Stomach (tissue), 9 donors: ENCODE data around the gene C1orf216. TPM values are rescaled to one million over a fixed set of nuclear protein-coding genes. Genes with fewer than 3 reads are reported as not detected.

ENCODE experiments used
- DNase-seq, 2 donors: peaks; one replicate each; pipeline versions ENCODE4 v3.0.0 to v3.0.0-alpha.2; 2013 to 2019
- H3K27ac ChIP-seq, 5 donors: fragments of 200-600 bp in 4 of 5; sonication (generic) in 4 of 5; one replicate each; pipeline ENCODE4 v1.5.1; 2013 to 2019; ENCODE audit warnings: mild to moderate bottlenecking in 1 of 5, moderate library complexity in 1 of 5
- H3K27me3 ChIP-seq, 3 donors: fragments of 200-600 bp; sonication (generic); one replicate each; pipeline ENCODE4 v1.5.1; 2017 to 2019; ENCODE audit warnings: mixed run types in 1 of 3
- H3K36me3 ChIP-seq, 4 donors: fragments of 200-600 bp; sonication (generic); 1 replicate in 3 of 4; 2 replicates in 1 of 4; pipeline ENCODE4 v1.5.1; 2016 to 2019
- H3K4me1 ChIP-seq, 4 donors: fragments of 200-600 bp; sonication (generic); one replicate each; pipeline ENCODE4 v1.5.1; 2016 to 2019
- H3K4me3 ChIP-seq, 4 donors: fragments of 200-600 bp; sonication (generic) in 3 of 4; one replicate each; pipeline ENCODE4 v1.5.1; 2016 to 2019; ENCODE audit warnings: mild to moderate bottlenecking in 1 of 4
- H3K9me3 ChIP-seq, 4 donors: fragments of 200-600 bp; sonication (generic); one replicate each; pipeline ENCODE4 v1.5.1; 2016 to 2019
- EP300 ChIP-seq: sonication (generic); formaldehyde crosslinking; IDR thresholded peaks from one replicate; pipeline ENCODE4 v1.6.1; 2017; ENCODE audit warnings: antibody characterized with exemption
- POLR2A ChIP-seq, 4 donors: fragments of 450-650 bp; IDR thresholded peaks; one replicate each; pipeline ENCODE4 v1.6.1; 2016; ENCODE audit warnings: antibody characterized with exemption in 4 of 4, control low read depth in 2 of 4, mild to moderate bottlenecking in 1 of 4, moderate library complexity in 1 of 4
- POLR2AphosphoS5 ChIP-seq, 3 donors: sonication (generic); formaldehyde crosslinking; IDR thresholded peaks; one replicate each; pipeline ENCODE4 v1.6.1; 2016; ENCODE audit warnings: antibody characterized with exemption in 3 of 3
- WGBS, 5 donors: extraction: QIAGEN DNeasy Blood & Tissue Kit in 3 of 5; methylation state at CpG; one replicate each; pipeline versions ENCODE4 v1.1.5 to v1.1.7; 2013 to 2018; 5-methylcytosine and 5-hydroxymethylcytosine counted together
- intact Hi-C: fragments of 100-400 bp; cut with DNase I; formaldehyde crosslinking; loops from one replicate; pipeline ENCODE4 v1.15.1; 2023; ENCODE audit warnings: low total_unique reads
- polyA plus RNA-seq, 3 donors: library from polyadenylated mRNA; stranded (reverse); fragments of 200-250 nt; gene quantifications; one replicate each; pipeline ENCODE4 v1.2.3, GENCODE V29; 2013
- total RNA-seq, 5 donors: library from RNA; depleted of rRNA; stranded (reverse); fragments of >200 nt; gene quantifications; one replicate each; pipeline versions ENCODE4 v1.1.0 to v1.2.3, GENCODE V29; 2014 to 2016
- TF ChIP-seq, protein P1 (sequence below), 7 experiments: fragments of 450-650 bp in 4 of 7; fragments of 200-600 bp in 3 of 7; sonication (generic) in 3 of 7; IDR thresholded peaks; one replicate each; pipeline ENCODE4 v1.5.1; 2016 to 2019; ENCODE audit warnings: antibody characterized with exemption in 7 of 7, control low read depth in 2 of 7, mild to moderate bottlenecking in 1 of 7
- donor health status: healthy with polysubstance abuse.
- donor health status: Bipolar disorder and iron deficiency.
- donor health status: healthy.

The C1orf216 gene
- total and polyA plus RNA-seq, 8 donors: 1.4 to 40.8 (median 5.4) TPM

- DNase-seq: no peak
- Histone ChIP-seq H3K9me3 (no peaks in the 10 kb centered on the region), H3K27me3 (peaks cover 0 to 52% (median 7%) of the 10 kb centered on the region in 3 donors), H3K27ac (no peak overlapping the region), H3K4me3 (no peak overlapping the region), H3K36me3 (no peaks in the 10 kb centered on the region), H3K4me1 (no peaks in the 10 kb centered on the region)
- no peak for TF ChIP-seq EP300
- no peak for TF ChIP-seq POLR2A (IDR thresholded peaks at IDR 0.05)
- TF ChIP-seq POLR2AphosphoS5 (IDR thresholded peaks at IDR 0.05): no peak
- TF ChIP-seq, protein P1, sequence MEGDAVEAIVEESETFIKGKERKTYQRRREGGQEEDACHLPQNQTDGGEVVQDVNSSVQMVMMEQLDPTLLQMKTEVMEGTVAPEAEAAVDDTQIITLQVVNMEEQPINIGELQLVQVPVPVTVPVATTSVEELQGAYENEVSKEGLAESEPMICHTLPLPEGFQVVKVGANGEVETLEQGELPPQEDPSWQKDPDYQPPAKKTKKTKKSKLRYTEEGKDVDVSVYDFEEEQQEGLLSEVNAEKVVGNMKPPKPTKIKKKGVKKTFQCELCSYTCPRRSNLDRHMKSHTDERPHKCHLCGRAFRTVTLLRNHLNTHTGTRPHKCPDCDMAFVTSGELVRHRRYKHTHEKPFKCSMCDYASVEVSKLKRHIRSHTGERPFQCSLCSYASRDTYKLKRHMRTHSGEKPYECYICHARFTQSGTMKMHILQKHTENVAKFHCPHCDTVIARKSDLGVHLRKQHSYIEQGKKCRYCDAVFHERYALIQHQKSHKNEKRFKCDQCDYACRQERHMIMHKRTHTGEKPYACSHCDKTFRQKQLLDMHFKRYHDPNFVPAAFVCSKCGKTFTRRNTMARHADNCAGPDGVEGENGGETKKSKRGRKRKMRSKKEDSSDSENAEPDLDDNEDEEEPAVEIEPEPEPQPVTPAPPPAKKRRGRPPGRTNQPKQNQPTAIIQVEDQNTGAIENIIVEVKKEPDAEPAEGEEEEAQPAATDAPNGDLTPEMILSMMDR (IDR thresholded peaks at IDR 0.05): no peak
- WGBS, 5 donors: 84 to 91% (median 87%) methylated on average over 5 of the region's 5 CpGs
- intact Hi-C loops: no loop called here
Observed at GRCh38 chr1:35688161-35688560, 30.5 kb downstream of the C1orf216 start.

DNA sequence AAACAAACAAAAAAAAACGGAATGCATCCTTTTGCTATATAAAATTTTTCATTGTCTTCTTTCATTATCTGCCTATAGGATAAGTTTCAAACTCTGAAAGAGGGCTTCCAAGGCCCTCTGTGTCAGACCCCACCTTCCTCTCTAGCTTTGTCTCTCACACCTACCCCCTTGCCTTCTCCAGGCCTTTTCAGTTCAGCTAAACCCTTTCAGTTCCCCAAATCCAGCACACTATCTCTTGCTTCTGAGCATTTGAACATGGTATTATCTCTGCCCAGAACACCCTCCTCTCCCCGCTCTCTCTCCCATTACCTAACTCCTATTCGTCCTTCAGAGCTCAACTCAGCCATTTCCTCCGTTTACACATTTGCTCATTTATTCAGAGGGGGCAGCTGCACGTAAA, 35.7 kb downstream of the C1orf216 start:
- Histone ChIP-seq H3K4me3 (no peak overlapping the region), H3K27me3 (peaks cover 0 to 36% (median under 1%) of the 10 kb centered on the region in 3 donors), H3K9me3 (no peaks in the 10 kb centered on the region), H3K36me3 (no peaks in the 10 kb centered on the region), H3K4me1 (no peaks in the 10 kb centered on the region), H3K27ac (no peak overlapping the region)
- WGBS, 5 donors: 49 to 56% (median 50%) methylated on average over 5 of the region's 5 CpGs
- intact Hi-C loops: no loop called here
- TF ChIP-seq POLR2AphosphoS5 (IDR thresholded peaks at IDR 0.05) (no peak), POLR2A (IDR thresholded peaks at IDR 0.05) (no peak), EP300 (no peak)
- TF ChIP-seq, protein P1 (IDR thresholded peaks at IDR 0.05): no peak
- no peak for DNase-seq

GRCh38 chr1:35680271-35680670, 38.4 kb downstream of the C1orf216 start:
- WGBS, 5 donors: 88 to 92% (median 88%) methylated on average over 3 of the region's 3 CpGs
- Histone ChIP-seq H3K36me3 (no peaks in the 10 kb centered on the region), H3K27ac (no peak overlapping the region), H3K4me1 (no peaks in the 10 kb centered on the region), H3K27me3 (peaks cover 0 to 31% (median 0%) of the 10 kb centered on the region in 3 donors), H3K9me3 (no peaks in the 10 kb centered on the region), H3K4me3 (no peak overlapping the region)
- DNase-seq: no peak
- intact Hi-C loops: no loop called here
- TF ChIP-seq EP300 (no peak), POLR2AphosphoS5 (IDR thresholded peaks at IDR 0.05) (no peak), POLR2A (IDR thresholded peaks at IDR 0.05) (no peak)
- TF ChIP-seq, protein P1 (IDR thresholded peaks at IDR 0.05): no peak

DNA sequence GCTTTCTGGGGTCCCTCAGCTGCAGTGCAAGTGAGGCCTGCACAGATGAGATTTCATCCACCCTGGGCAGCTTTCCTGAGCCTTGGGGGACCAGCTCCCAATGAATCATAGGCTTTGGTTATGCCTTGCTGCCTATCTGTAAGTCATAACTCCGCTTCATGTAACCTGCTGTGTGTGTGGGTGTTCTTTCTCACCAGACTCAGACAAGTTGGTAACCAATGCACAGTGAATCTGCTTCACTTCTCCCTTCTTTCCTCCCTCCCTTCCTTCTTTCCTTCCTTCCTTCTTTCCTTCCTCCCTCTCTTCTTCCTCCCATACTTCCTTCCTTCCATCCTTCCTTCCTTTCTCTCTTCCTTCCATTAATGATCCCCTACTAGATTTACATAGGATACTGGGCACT, 42.9 kb downstream of the C1orf216 start:
- WGBS, 5 donors: 76 to 95% (median 88%) methylated on average over 1 of the region's 1 CpG
- H3K27me3 ChIP-seq: peaks cover 0 to 53% (median 5%) of the 10 kb centered on the region in 3 donors
- no peak for TF ChIP-seq POLR2A (IDR thresholded peaks at IDR 0.05)
- no peak for TF ChIP-seq EP300
- TF ChIP-seq, protein P1 (IDR thresholded peaks at IDR 0.05): no peak
- TF ChIP-seq POLR2AphosphoS5 (IDR thresholded peaks at IDR 0.05): no peak
- no peak overlapping the region for H3K4me3 ChIP-seq
- no peaks in the 10 kb centered on the region for H3K9me3 ChIP-seq
- no peak overlapping the region for H3K27ac ChIP-seq
- no peak for DNase-seq
- H3K36me3 ChIP-seq: no peaks in the 10 kb centered on the region
- no peaks in the 10 kb centered on the region for H3K4me1 ChIP-seq
- intact Hi-C loops: no loop called here
